GM23338 (cell line): ENCODE data around the gene PSD4. TPM values are rescaled to one million over a fixed set of nuclear protein-coding genes. Genes with fewer than 3 reads are reported as not detected.

Experiments used
- ATAC-seq: fragments of 200-7000 bp; cut with Tn5 transposase; 3 replicates; pipeline ENCODE4 v1.9.1; 2020
- DNase-seq: peaks from one replicate; pipeline ENCODE4 v3.0.0-alpha.2; 2015; ENCODE audit warnings: low spot score
- H2AFZ ChIP-seq: fragments of 200-600 bp; sonication (generic); 2 replicates; pipeline ENCODE4 v1.8.0; 2016; ENCODE audit warnings: antibody characterized with exemption, mild to moderate bottlenecking, moderate library complexity
- H3F3A ChIP-seq: fragments of 200-600 bp; sonication (generic); replicated peaks from 2 replicates; pipeline ENCODE4 v1.8.0; 2017; ENCODE audit warnings: antibody characterized with exemption, mixed run types, low read depth
- H3K27ac ChIP-seq: fragments of 200-600 bp; sonication (generic); 2 replicates; pipeline ENCODE4 v1.6.1; 2016; ENCODE audit warnings: low read depth
- H3K27me3 ChIP-seq: fragments of 200-600 bp; sonication (generic); 2 replicates; pipeline ENCODE4 v1.8.0; 2016; ENCODE audit warnings: mild to moderate bottlenecking, mixed run types, moderate library complexity; ENCODE audit not compliant: insufficient read depth
- H3K36me3 ChIP-seq: fragments of 200-600 bp; sonication (generic); 2 replicates; pipeline ENCODE4 v1.8.0; 2016; ENCODE audit warnings: mild to moderate bottlenecking; ENCODE audit not compliant: insufficient read depth
- H3K4me1 ChIP-seq: fragments of 200-600 bp; sonication (generic); 2 replicates; pipeline ENCODE4 v1.8.0; 2016; ENCODE audit warnings: mild to moderate bottlenecking, moderate library complexity; ENCODE audit not compliant: insufficient read depth
- H3K4me2 ChIP-seq: fragments of 200-600 bp; sonication (generic); 2 replicates; pipeline ENCODE4 v1.7.1; 2017; ENCODE audit warnings: mixed run types
- H3K4me3 ChIP-seq: fragments of 200-600 bp; sonication (generic); 2 replicates; pipeline ENCODE4 v1.6.1; 2016; ENCODE audit warnings: mixed run types
- H3K79me2 ChIP-seq: fragments of 200-600 bp; sonication (generic); replicated peaks from 2 replicates; pipeline ENCODE4 v1.8.0; 2017; ENCODE audit warnings: mild to moderate bottlenecking; ENCODE audit not compliant: insufficient read depth
- H3K9me2 ChIP-seq: fragments of 200-600 bp; sonication (generic); 2 replicates; pipeline ENCODE4 v1.8.0; 2017; ENCODE audit not compliant: insufficient read depth
- H4K20me1 ChIP-seq: fragments of 200-600 bp; sonication (generic); replicated peaks from 2 replicates; pipeline ENCODE4 v1.8.0; 2017; ENCODE audit warnings: mild to moderate bottlenecking; ENCODE audit not compliant: insufficient read depth
- H3K27ac Mint-ChIP-seq: 2 replicates; pipeline ENCODE4 v1.8.0; 2020; ENCODE audit warnings: inconsistent platforms, mild to moderate bottlenecking, moderate library complexity, mixed read lengths
- H3K27me3 Mint-ChIP-seq: 3 replicates; pipeline ENCODE4 v1.8.0; 2022; ENCODE audit warnings: low read depth, mild to moderate bottlenecking, moderate library complexity, mixed read lengths, inconsistent platforms; ENCODE audit not compliant: insufficient read depth, poor library complexity
- H3K36me3 Mint-ChIP-seq: 3 replicates; pipeline ENCODE4 v1.8.0; 2021; ENCODE audit warnings: low read depth, mild to moderate bottlenecking, inconsistent platforms, moderate library complexity, mixed read lengths
- H3K4me1 Mint-ChIP-seq: 3 replicates; pipeline ENCODE4 v1.8.0; 2020; ENCODE audit warnings: mild to moderate bottlenecking, inconsistent platforms, mixed read lengths
- H3K4me3 Mint-ChIP-seq: 3 replicates; pipeline ENCODE4 v1.8.0; 2021; ENCODE audit warnings: moderate library complexity, mild to moderate bottlenecking, inconsistent platforms, mixed read lengths
- H3K9me3 Mint-ChIP-seq: 3 replicates; pipeline ENCODE4 v1.8.0; 2020; ENCODE audit warnings: moderate library complexity, mild to moderate bottlenecking, inconsistent platforms, mixed read lengths
- CTCF ChIP-seq, 2 experiments: fragments of 200-600 bp in 1 of 2; sonication (generic) in 1 of 2; conservative IDR thresholded peaks; 2 replicates each; pipeline versions ENCODE4 v1.5.1 to v1.6.1; 2016 to 2017; ENCODE audit warnings: antibody characterized with exemption in 2 of 2, low read depth in 2 of 2, mild to moderate bottlenecking in 2 of 2, moderate library complexity in 1 of 2
- ETS1 ChIP-seq: IDR thresholded peaks from 2 replicates; pipeline ENCODE4 v1.6.1; 2016; ENCODE audit warnings: antibody characterized with exemption
- EZH2phosphoT487 ChIP-seq: fragments of 200-600 bp; sonication (generic); IDR thresholded peaks from one replicate; pipeline ENCODE4 v1.8.1; 2018; ENCODE audit warnings: antibody characterized with exemption; ENCODE audit not compliant: unreplicated experiment
- JUNB ChIP-seq: IDR thresholded peaks from one replicate; pipeline ENCODE4 v1.6.1; 2016; ENCODE audit warnings: antibody characterized with exemption; ENCODE audit not compliant: unreplicated experiment
- POLR2AphosphoS5 ChIP-seq: IDR thresholded peaks from 2 replicates; pipeline ENCODE4 v1.6.1; 2016; ENCODE audit warnings: antibody characterized with exemption, low read depth
- STAT1 ChIP-seq: IDR thresholded peaks from one replicate; pipeline ENCODE4 v1.6.1; 2016; ENCODE audit warnings: antibody characterized with exemption; ENCODE audit not compliant: unreplicated experiment
- ZNF462 ChIP-seq: fragments of 250-450 bp; sonication (Bioruptor Pico); IDR thresholded peaks from 2 replicates; pipeline ENCODE4 v1.5.0; 2020; ENCODE audit warnings: mild to moderate bottlenecking, moderate library complexity
- polyA plus RNA-seq: library from polyadenylated mRNA; unstranded; fragments of >200 nt; fragmentation: Nextera tagmentation; extraction: Ambion mirVana; gene quantifications from 2 replicates; pipeline ENCODE4 v1.2.1, GENCODE V29; 2016
- total RNA-seq: library from RNA; depleted of rRNA; stranded (reverse); fragments of >200 nt; shearing (Covaris generic); gene quantifications from 2 replicates; pipeline ENCODE4 v1.2.3, GENCODE V29; 2014

The PSD4 gene
- total and polyA plus RNA-seq, 2 experiments from 2014 or later = 0.06 to 0.66 TPM

- no peaks in the 10 kb centered on the region for H3F3A ChIP-seq
- 0 out of 2 replicates have a peak, but pooled peaks cover 4% of the 10 kb centered on the region for H3K9me2 ChIP-seq
- H3K4me2 ChIP-seq = no peak overlapping the region
- no peak for DNase-seq
- Mint-ChIP-seq H3K9me3 (no peaks in the 10 kb centered on the region), H3K27me3 (peaks cover 13% of the 10 kb centered on the region), H3K4me1 (peaks cover 19% of the 10 kb centered on the region), H3K27ac (no peak overlapping the region), H3K4me3 (no peak overlapping the region), H3K36me3 (no peaks in the 10 kb centered on the region; the same call in 2 of the 3 replicates)
- H3K4me3 ChIP-seq = no peak overlapping the region
- no peaks in the 10 kb centered on the region for H3K36me3 ChIP-seq
- H4K20me1 ChIP-seq = no peaks in the 10 kb centered on the region
- H3K27me3 ChIP-seq = no peaks in the 10 kb centered on the region
- TF ChIP-seq JUNB = no peak
- TF ChIP-seq STAT1 = no peak
- TF ChIP-seq ETS1 = no peak
- no peak for TF ChIP-seq CTCF (conservative IDR thresholded peaks at IDR 0.05; ENCODE audit: low read depth in 2 of 2)
- no peak for TF ChIP-seq POLR2AphosphoS5
- no peak for TF ChIP-seq EZH2phosphoT487
- TF ChIP-seq ZNF462 (CRISPR knock-in tag) = no peak
- H2AFZ ChIP-seq = no peak overlapping the region
- ATAC-seq = no peak
- H3K4me1 ChIP-seq = no peaks in the 10 kb centered on the region
- H3K79me2 ChIP-seq = no peaks in the 10 kb centered on the region
- H3K27ac ChIP-seq = no peak overlapping the region
These were observed 45.7 kb downstream of the PSD4 start for GRCh38 chr2:113219525-113219888.
